ENCODE results near the gene KIF3A. TPM values are rescaled to one million over a fixed set of nuclear protein-coding genes. Genes with fewer than 3 reads are reported as not detected.

The KIF3A gene
- total and polyA plus RNA-seq, 2 of the 8 experiments (the other 6 are each of a cell fraction or from before 2014, with no cell fraction given) = 3.1 to 13.1 TPM

- no peak overlapping the region for H2BK15ac ChIP-seq (ENCODE audit: low read length)
- no peaks in the 10 kb centered on the region for H3K9me3 ChIP-seq (ENCODE audit: insufficient read depth in 2 of 2, low read depth in 1 of 2, low read length in 1 of 2)
- DNase-seq (ENCODE audit: low read depth in 1 of 2, low spot score in 2 of 2) (no peak), FAIRE-seq (no peak)
- H2BK5ac ChIP-seq (ENCODE audit: low read depth, low read length) = no peak overlapping the region
- ChIA-PET POLR2A (ENCODE audit: partially characterized antibody) (interaction anchor here (0.9 to 1.3 kb wide), 2 partner anchors 9 to 51 kb away, joined by 3 read pairs; no protein-coding TSS in a partner anchor), CTCF (ENCODE audit: partially characterized antibody) (interaction anchor here (0.8 to 8.0 kb wide), 6 partner anchors 12 to 53 kb away, joined by 4 to 60 read pairs (median 6); partner anchors contain the start of gene CCNI2)
- TF ChIP-seq CREB1 (IDR thresholded peaks at IDR 0.05) (no peak), ZNF274 (IDR thresholded peaks at IDR 0.05; ENCODE audit: borderline replicate concordance, extremely low read depth, low read length) (no peak), TAF1 (IDR thresholded peaks at IDR 0.05; ENCODE audit: low read depth, low read length) (no peak), TEAD4 (IDR thresholded peaks at IDR 0.05; ENCODE audit: low read depth, low read length) (no peak), YY1 (IDR thresholded peaks at IDR 0.05; ENCODE audit: low read depth, low read length) (no peak), FOSL1 (IDR thresholded peaks at IDR 0.05; ENCODE audit: insufficient read depth, low read depth, low read length) (no peak), EP300 (IDR thresholded peaks at IDR 0.05; ENCODE audit: borderline replicate concordance in 1 of 2, low read depth in 2 of 2, low read length in 2 of 2) (no peak), BRCA1 (IDR thresholded peaks at IDR 0.05; ENCODE audit: low read depth, low read length) (no peak), ATF2 (IDR thresholded peaks at IDR 0.05; ENCODE audit: low read length) (no peak), SIX5 (IDR thresholded peaks at IDR 0.05; ENCODE audit: low read depth, low read length) (no peak)
- H2BK120ac ChIP-seq (replicated peaks; ENCODE audit: low read depth, low read length) = no peak overlapping the region
- H3K4me2 ChIP-seq (ENCODE audit: insufficient read depth in 1 of 2, low read depth in 2 of 2, low read length in 2 of 2) = no peak overlapping the region
- no peak overlapping the region for H4K5ac ChIP-seq (ENCODE audit: insufficient read length, low read depth, low read length)
- H3K56ac ChIP-seq (replicated peaks; ENCODE audit: insufficient read length, low read depth, low read length) = no peak overlapping the region
- H3K9ac ChIP-seq (replicated peaks in 1 of 4; ENCODE audit: extremely low read depth in 1 of 4, low read depth in 3 of 4, low read length in 3 of 4) = no peak overlapping the region
- no peak overlapping the region for H3K14ac ChIP-seq (ENCODE audit: insufficient read length)
- no peaks in the 10 kb centered on the region for H3K36me3 ChIP-seq (ENCODE audit: control insufficient read depth in 2 of 4, insufficient read depth in 4 of 4, low read length in 3 of 4)
- no peak overlapping the region for H2BK12ac ChIP-seq (ENCODE audit: low read depth, low read length)
- no peak overlapping the region for H3K27ac ChIP-seq (ENCODE audit: low read depth, low read length)
- H3K18ac ChIP-seq (ENCODE audit: extremely low read depth, low read length) = no peak overlapping the region
- no peak overlapping the region for H2BK20ac ChIP-seq (ENCODE audit: low read length)
- peaks cover 0 to 15% (median 4%) of the 10 kb centered on the region in 4 experiments; a peak in 5 of 7 replicates for H3K4me1 ChIP-seq (replicated peaks in 1 of 4; ENCODE audit: control insufficient read depth in 3 of 4, insufficient read depth in 4 of 4, low read length in 3 of 4)
- H4K8ac ChIP-seq (ENCODE audit: extremely low read depth, insufficient read depth, low read length) = no peak overlapping the region
- H2AK5ac ChIP-seq (ENCODE audit: low read depth, low read length) = no peak overlapping the region
- peaks cover 1 to 10% of the 10 kb centered on the region in 2 experiments for H4K20me1 ChIP-seq (replicated peaks in 1 of 2; ENCODE audit: control insufficient read depth in 1 of 2, insufficient read depth in 2 of 2, low read length in 2 of 2)
- no peaks in the 10 kb centered on the region for H3K23me2 ChIP-seq (ENCODE audit: low read depth, low read length)
- no peak overlapping the region for H3K4me3 ChIP-seq (ENCODE audit: extremely low read depth in 1 of 4, insufficient read depth in 2 of 4, low read depth in 3 of 4, low read length in 4 of 4)
- peaks cover 6% of the 10 kb centered on the region for H3K79me1 ChIP-seq (ENCODE audit: low read depth, low read length)
- H4K91ac ChIP-seq (replicated peaks; ENCODE audit: insufficient read length, low read length) = no peak overlapping the region
- no peak overlapping the region for H3K23ac ChIP-seq (ENCODE audit: insufficient read length)
- 73% methylated on average over 2 of the region's 2 CpGs; no CpG with 5 or more reads in 1 of the 2 experiments for WGBS, 2 experiments (ENCODE audit: extremely low coverage in 1 of 2, insufficient coverage in 1 of 2, insufficient read length in 1 of 2, insufficient replicate concordance in 2 of 2, low coverage in 1 of 2, low lambda C conversion rate in 2 of 2, missing lambda C conversion rate in 1 of 2)
- H3K27me3 ChIP-seq (replicated peaks in 1 of 4; ENCODE audit: control insufficient read depth in 3 of 4, extremely low read depth in 1 of 4, insufficient read depth in 3 of 4, low read length in 3 of 4) = no peaks in the 10 kb centered on the region; a peak in 1 of 7 replicates
- H2AFZ ChIP-seq (ENCODE audit: low read length) = no peak overlapping the region
- H3K4ac ChIP-seq (replicated peaks; ENCODE audit: insufficient read length, low read depth, low read length) = no peak overlapping the region
- H3K79me2 ChIP-seq (ENCODE audit: control insufficient read depth in 1 of 2, insufficient read depth in 2 of 2, low read length in 2 of 2) = no peaks in the 10 kb centered on the region
Measured at GRCh38 chr5:132767150-132767549, 29.8 kb upstream of the KIF3A start.
